ENCODE results near the gene SLC19A1.

SLC19A1 gene

GRCh38 chr21:45470773-45471524 lies 71.3 kb downstream of the SLC19A1 start:
- no peaks in the 10 kb centered on the region for H3K36me3 ChIP-seq (ENCODE audit: insufficient read depth, low read length)
- H3K4me1 ChIP-seq (ENCODE audit: insufficient read depth, low read length) = peaks cover 11% of the 10 kb centered on the region
- H3K27ac ChIP-seq (ENCODE audit: low read depth, low read length) = peak overlapping the region; percentile 52
- H3K27me3 ChIP-seq (ENCODE audit: control insufficient read depth in 1 of 2, insufficient read depth in 2 of 2, low read length in 2 of 2) = no peaks in the 10 kb centered on the region
- H3K9ac ChIP-seq (ENCODE audit: low read length) = no peak overlapping the region
- H3K4me3 ChIP-seq (ENCODE audit: low read depth in 1 of 2, low read length in 2 of 2) = peak overlapping the region in 1 of 2 donors; percentile 27
- no peaks in the 10 kb centered on the region for H3K9me3 ChIP-seq (ENCODE audit: low read length)

- Histone ChIP-seq H3K9ac (ENCODE audit: low read length) (no peak overlapping the region), H3K36me3 (ENCODE audit: insufficient read depth, low read length) (no peaks in the 10 kb centered on the region), H3K27me3 (ENCODE audit: control insufficient read depth in 1 of 2, insufficient read depth in 2 of 2, low read length in 2 of 2) (no peaks in the 10 kb centered on the region), H3K27ac (ENCODE audit: low read depth, low read length) (no peak overlapping the region), H3K4me3 (ENCODE audit: low read depth in 1 of 2, low read length in 2 of 2) (no peak overlapping the region), H3K4me1 (ENCODE audit: insufficient read depth, low read length) (peaks cover 11% of the 10 kb centered on the region), H3K9me3 (ENCODE audit: low read length) (no peaks in the 10 kb centered on the region)
These were observed 72.1 kb downstream of the SLC19A1 start for GRCh38 chr21:45470087-45470515.

GRCh38 chr21:45469273-45470086 lies 72.8 kb downstream of the SLC19A1 start:
- Histone ChIP-seq H3K27me3 (ENCODE audit: control insufficient read depth in 1 of 2, insufficient read depth in 2 of 2, low read length in 2 of 2) (no peaks in the 10 kb centered on the region), H3K4me3 (ENCODE audit: low read depth in 1 of 2, low read length in 2 of 2) (no peak overlapping the region), H3K4me1 (ENCODE audit: insufficient read depth, low read length) (peaks cover 11% of the 10 kb centered on the region), H3K27ac (ENCODE audit: low read depth, low read length) (no peak overlapping the region), H3K36me3 (ENCODE audit: insufficient read depth, low read length) (no peaks in the 10 kb centered on the region), H3K9me3 (ENCODE audit: low read length) (no peaks in the 10 kb centered on the region), H3K9ac (ENCODE audit: low read length) (no peak overlapping the region)

GRCh38 chr21:45468971-45469272 lies 73.3 kb downstream of the SLC19A1 start:
- no peak overlapping the region for H3K4me3 ChIP-seq (ENCODE audit: low read depth in 1 of 2, low read length in 2 of 2)
- H3K9ac ChIP-seq (ENCODE audit: low read length) = no peak overlapping the region
- H3K36me3 ChIP-seq (ENCODE audit: insufficient read depth, low read length) = no peaks in the 10 kb centered on the region
- peaks cover 11% of the 10 kb centered on the region for H3K4me1 ChIP-seq (ENCODE audit: insufficient read depth, low read length)
- no peak overlapping the region for H3K27ac ChIP-seq (ENCODE audit: low read depth, low read length)
- no peaks in the 10 kb centered on the region for H3K27me3 ChIP-seq (ENCODE audit: control insufficient read depth in 1 of 2, insufficient read depth in 2 of 2, low read length in 2 of 2)
- no peaks in the 10 kb centered on the region for H3K9me3 ChIP-seq (ENCODE audit: low read length)

- H3K4me1 ChIP-seq (ENCODE audit: insufficient read depth, low read length) = peaks cover 11% of the 10 kb centered on the region
- H3K27me3 ChIP-seq (ENCODE audit: control insufficient read depth in 1 of 2, insufficient read depth in 2 of 2, low read length in 2 of 2) = no peaks in the 10 kb centered on the region
- no peak overlapping the region for H3K27ac ChIP-seq (ENCODE audit: low read depth, low read length)
- no peak overlapping the region for H3K4me3 ChIP-seq (ENCODE audit: low read depth in 1 of 2, low read length in 2 of 2)
- H3K9ac ChIP-seq (ENCODE audit: low read length) = no peak overlapping the region
- no peaks in the 10 kb centered on the region for H3K36me3 ChIP-seq (ENCODE audit: insufficient read depth, low read length)
- no peaks in the 10 kb centered on the region for H3K9me3 ChIP-seq (ENCODE audit: low read length)
These were observed 73.9 kb downstream of the SLC19A1 start for GRCh38 chr21:45468051-45468970.

- no peak overlapping the region for H3K27ac ChIP-seq (ENCODE audit: low read depth, low read length)
- H3K9ac ChIP-seq (ENCODE audit: low read length) = no peak overlapping the region
- H3K36me3 ChIP-seq (ENCODE audit: insufficient read depth, low read length) = no peaks in the 10 kb centered on the region
- no peaks in the 10 kb centered on the region for H3K9me3 ChIP-seq (ENCODE audit: low read length)
- H3K27me3 ChIP-seq (ENCODE audit: control insufficient read depth in 1 of 2, insufficient read depth in 2 of 2, low read length in 2 of 2) = no peaks in the 10 kb centered on the region
- peaks cover 11% of the 10 kb centered on the region for H3K4me1 ChIP-seq (ENCODE audit: insufficient read depth, low read length)
- no peak overlapping the region for H3K4me3 ChIP-seq (ENCODE audit: low read depth in 1 of 2, low read length in 2 of 2)
These were observed 74.9 kb downstream of the SLC19A1 start for GRCh38 chr21:45467221-45467779.

GRCh38 chr21:45466330-45467220 lies 75.7 kb downstream of the SLC19A1 start:
- no peaks in the 10 kb centered on the region for H3K36me3 ChIP-seq (ENCODE audit: insufficient read depth, low read length)
- no peaks in the 10 kb centered on the region for H3K27me3 ChIP-seq (ENCODE audit: control insufficient read depth in 1 of 2, insufficient read depth in 2 of 2, low read length in 2 of 2)
- no peak overlapping the region for H3K27ac ChIP-seq (ENCODE audit: low read depth, low read length)
- H3K4me3 ChIP-seq (ENCODE audit: low read depth in 1 of 2, low read length in 2 of 2) = no peak overlapping the region
- H3K9me3 ChIP-seq (ENCODE audit: low read length) = no peaks in the 10 kb centered on the region
- H3K9ac ChIP-seq (ENCODE audit: low read length) = no peak overlapping the region
- peaks cover 9% of the 10 kb centered on the region for H3K4me1 ChIP-seq (ENCODE audit: insufficient read depth, low read length)

GRCh38 chr21:45465611-45466329 lies 76.5 kb downstream of the SLC19A1 start:
- H3K4me1 ChIP-seq (ENCODE audit: insufficient read depth, low read length) = peaks cover 1% of the 10 kb centered on the region
- no peak overlapping the region for H3K9ac ChIP-seq (ENCODE audit: low read length)
- H3K36me3 ChIP-seq (ENCODE audit: insufficient read depth, low read length) = no peaks in the 10 kb centered on the region
- H3K4me3 ChIP-seq (ENCODE audit: low read depth in 1 of 2, low read length in 2 of 2) = no peak overlapping the region
- no peaks in the 10 kb centered on the region for H3K27me3 ChIP-seq (ENCODE audit: control insufficient read depth in 1 of 2, insufficient read depth in 2 of 2, low read length in 2 of 2)
- no peak overlapping the region for H3K27ac ChIP-seq (ENCODE audit: low read depth, low read length)
- no peaks in the 10 kb centered on the region for H3K9me3 ChIP-seq (ENCODE audit: low read length)

- no peak overlapping the region for H3K27ac ChIP-seq (ENCODE audit: low read depth, low read length)
These were observed 77.1 kb downstream of the SLC19A1 start for GRCh38 chr21:45465105-45465504.

GRCh38 chr21:45464309-45464708 lies 77.9 kb downstream of the SLC19A1 start:
- no peak overlapping the region for H3K4me3 ChIP-seq (ENCODE audit: low read depth in 1 of 2, low read length in 2 of 2)
- no peaks in the 10 kb centered on the region for H3K4me1 ChIP-seq (ENCODE audit: insufficient read depth, low read length)
- no peaks in the 10 kb centered on the region for H3K9me3 ChIP-seq (ENCODE audit: low read length)
- no peaks in the 10 kb centered on the region for H3K36me3 ChIP-seq (ENCODE audit: insufficient read depth, low read length)
- H3K9ac ChIP-seq (ENCODE audit: low read length) = no peak overlapping the region
- no peak overlapping the region for H3K27ac ChIP-seq (ENCODE audit: low read depth, low read length)
- no peaks in the 10 kb centered on the region for H3K27me3 ChIP-seq (ENCODE audit: control insufficient read depth in 1 of 2, insufficient read depth in 2 of 2, low read length in 2 of 2)

More at GRCh38 chr21:45465105-45465504, 77.1 kb downstream of the SLC19A1 start:
- no peaks in the 10 kb centered on the region for H3K4me1 ChIP-seq (ENCODE audit: insufficient read depth, low read length)
- H3K9ac ChIP-seq (ENCODE audit: low read length) = no peak overlapping the region
- H3K4me3 ChIP-seq (ENCODE audit: low read depth in 1 of 2, low read length in 2 of 2) = no peak overlapping the region
- H3K27me3 ChIP-seq (ENCODE audit: control insufficient read depth in 1 of 2, insufficient read depth in 2 of 2, low read length in 2 of 2) = no peaks in the 10 kb centered on the region
- H3K9me3 ChIP-seq (ENCODE audit: low read length) = no peaks in the 10 kb centered on the region
- no peaks in the 10 kb centered on the region for H3K36me3 ChIP-seq (ENCODE audit: insufficient read depth, low read length)

Data from muscle layer of colon (tissue), 2 donors.